Measurements from ENCODE around the gene USH2A.

USH2A gene, protein sequence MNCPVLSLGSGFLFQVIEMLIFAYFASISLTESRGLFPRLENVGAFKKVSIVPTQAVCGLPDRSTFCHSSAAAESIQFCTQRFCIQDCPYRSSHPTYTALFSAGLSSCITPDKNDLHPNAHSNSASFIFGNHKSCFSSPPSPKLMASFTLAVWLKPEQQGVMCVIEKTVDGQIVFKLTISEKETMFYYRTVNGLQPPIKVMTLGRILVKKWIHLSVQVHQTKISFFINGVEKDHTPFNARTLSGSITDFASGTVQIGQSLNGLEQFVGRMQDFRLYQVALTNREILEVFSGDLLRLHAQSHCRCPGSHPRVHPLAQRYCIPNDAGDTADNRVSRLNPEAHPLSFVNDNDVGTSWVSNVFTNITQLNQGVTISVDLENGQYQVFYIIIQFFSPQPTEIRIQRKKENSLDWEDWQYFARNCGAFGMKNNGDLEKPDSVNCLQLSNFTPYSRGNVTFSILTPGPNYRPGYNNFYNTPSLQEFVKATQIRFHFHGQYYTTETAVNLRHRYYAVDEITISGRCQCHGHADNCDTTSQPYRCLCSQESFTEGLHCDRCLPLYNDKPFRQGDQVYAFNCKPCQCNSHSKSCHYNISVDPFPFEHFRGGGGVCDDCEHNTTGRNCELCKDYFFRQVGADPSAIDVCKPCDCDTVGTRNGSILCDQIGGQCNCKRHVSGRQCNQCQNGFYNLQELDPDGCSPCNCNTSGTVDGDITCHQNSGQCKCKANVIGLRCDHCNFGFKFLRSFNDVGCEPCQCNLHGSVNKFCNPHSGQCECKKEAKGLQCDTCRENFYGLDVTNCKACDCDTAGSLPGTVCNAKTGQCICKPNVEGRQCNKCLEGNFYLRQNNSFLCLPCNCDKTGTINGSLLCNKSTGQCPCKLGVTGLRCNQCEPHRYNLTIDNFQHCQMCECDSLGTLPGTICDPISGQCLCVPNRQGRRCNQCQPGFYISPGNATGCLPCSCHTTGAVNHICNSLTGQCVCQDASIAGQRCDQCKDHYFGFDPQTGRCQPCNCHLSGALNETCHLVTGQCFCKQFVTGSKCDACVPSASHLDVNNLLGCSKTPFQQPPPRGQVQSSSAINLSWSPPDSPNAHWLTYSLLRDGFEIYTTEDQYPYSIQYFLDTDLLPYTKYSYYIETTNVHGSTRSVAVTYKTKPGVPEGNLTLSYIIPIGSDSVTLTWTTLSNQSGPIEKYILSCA (N-terminal part only)

DNA sequence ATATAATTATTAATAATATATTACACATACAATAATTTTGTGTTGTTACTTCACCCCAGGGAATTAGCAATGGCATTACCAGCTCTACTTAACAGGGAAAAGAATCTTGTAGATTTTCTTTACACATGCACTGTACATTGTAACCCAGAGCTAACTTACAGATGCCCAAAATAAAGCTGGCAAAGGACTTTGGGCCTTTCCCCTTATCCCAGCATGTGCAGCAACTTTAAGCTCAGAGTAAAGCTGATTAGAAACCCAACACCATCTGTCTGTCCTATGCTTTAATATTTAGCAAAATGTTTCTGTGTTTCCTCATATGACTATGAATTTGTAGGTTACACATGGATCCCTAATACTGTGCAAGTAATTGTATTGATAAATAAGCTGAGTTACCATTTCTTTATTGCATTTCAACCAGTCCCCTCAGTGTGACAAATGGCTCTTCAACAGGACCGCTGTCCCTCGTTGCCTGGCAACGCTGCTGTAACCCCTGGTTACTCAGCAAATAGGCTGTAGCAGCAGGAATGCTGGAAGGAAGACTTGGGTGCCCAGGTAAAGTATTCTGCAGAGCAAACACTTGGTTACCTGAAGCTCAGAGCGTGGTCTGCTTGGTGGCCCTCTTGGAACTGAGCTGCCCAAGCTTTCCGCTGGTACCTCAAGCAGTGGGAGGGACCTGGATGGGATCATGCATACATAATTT, at the start of gene USH2A:
Gene USH2A (minus strand): TSS at position 628 of the 700 bp plus-strand sequence. CDS start 1,112 bp downstream, outside the sequence.
- H3K4me3 ChIP-seq (ENCODE audit: low read length): no peak within 1 kb of the TSS
- TF ChIP-seq ZNF274 (IDR thresholded peaks at IDR 0.05; ENCODE audit: low read depth, low read length): no peak

DNA sequence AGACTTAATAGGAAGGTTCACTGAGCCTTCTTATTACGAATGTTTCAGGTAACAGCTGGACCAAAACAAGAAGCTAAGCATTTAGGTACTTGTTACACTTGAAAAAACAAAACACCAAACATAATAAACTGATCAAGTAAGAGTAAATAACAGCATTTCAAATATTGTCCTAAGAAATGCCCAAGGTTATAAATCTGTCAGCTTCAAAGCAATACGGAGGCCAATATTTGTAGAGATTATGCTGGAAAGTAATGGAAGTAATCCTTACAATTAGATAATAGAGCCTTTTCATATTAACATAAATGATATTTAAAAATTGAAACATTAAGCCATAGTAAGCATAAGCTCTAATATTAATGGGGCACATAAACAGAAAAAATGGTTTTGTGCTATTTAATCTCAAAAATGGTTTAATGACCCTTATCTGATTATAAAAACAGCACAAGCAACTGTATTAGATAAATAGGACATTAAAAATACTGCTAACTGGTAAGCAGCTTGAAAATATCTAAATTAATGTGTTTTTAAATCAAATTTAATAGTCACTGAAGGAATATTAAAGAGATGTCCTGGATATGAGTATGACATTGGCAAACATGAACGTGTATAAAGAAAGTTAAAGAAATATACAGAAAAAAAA, 43.0 kb upstream of the USH2A start:
- no peak for TF ChIP-seq ZNF274 (IDR thresholded peaks at IDR 0.05; ENCODE audit: low read depth, low read length)
- H3K4me3 ChIP-seq (ENCODE audit: low read length): no peak overlapping the region

DNA sequence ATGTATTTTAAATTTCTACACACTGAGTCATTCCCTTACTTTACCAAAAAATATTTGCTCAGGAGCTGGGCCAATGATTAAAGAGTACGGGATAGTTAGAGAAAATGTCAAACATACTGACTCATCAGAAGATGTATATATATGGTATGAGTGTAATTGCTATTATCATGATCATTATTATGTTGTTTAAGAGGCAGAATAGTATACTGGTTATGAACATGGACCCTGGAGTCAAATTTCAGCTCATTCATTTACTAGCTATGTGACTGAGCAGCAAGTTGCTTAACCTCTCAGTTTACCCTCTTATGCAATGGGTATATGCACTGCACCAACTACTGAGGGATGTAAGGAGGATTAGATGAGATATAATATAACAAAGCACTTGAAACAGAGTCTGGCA, 41.2 kb upstream of the USH2A start:
- no peak for TF ChIP-seq ZNF274 (IDR thresholded peaks at IDR 0.05; ENCODE audit: low read depth, low read length)
- no peak overlapping the region for H3K4me3 ChIP-seq (ENCODE audit: low read length)

DNA sequence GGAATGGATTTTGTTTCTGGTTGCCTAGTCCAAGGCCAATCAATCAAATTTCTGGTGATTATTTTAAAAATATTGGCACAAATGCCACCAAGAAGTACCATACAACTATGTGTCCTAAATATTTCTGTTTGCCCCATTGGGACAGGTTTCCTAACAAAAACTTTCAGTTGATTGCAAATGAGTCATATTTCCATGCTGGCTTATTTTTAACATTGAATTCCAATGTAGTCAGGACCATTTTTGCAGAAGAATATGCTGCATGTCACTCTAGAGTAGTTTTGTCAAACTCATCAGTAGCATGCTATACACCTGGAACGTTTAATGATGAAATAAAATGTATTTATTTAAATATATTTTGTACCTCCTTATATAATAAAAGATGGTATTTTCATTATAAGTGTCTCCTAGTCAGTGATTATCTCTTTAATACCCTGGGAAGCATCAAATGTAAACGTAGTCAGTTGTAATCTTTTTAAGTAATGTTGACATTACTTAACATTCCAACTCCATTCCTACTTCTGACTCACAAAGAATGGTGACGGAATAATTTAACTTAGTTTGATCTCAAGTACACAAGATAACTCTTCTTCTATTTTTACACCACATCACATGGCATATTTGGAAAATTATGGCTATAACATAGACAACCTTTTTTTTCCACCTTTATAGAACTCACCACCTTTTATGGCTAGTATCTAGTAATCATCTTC, 39.0 kb upstream of the USH2A start:
- no peak for TF ChIP-seq ZNF274 (IDR thresholded peaks at IDR 0.05; ENCODE audit: low read depth, low read length)
- H3K4me3 ChIP-seq (ENCODE audit: low read length): no peak overlapping the region

DNA sequence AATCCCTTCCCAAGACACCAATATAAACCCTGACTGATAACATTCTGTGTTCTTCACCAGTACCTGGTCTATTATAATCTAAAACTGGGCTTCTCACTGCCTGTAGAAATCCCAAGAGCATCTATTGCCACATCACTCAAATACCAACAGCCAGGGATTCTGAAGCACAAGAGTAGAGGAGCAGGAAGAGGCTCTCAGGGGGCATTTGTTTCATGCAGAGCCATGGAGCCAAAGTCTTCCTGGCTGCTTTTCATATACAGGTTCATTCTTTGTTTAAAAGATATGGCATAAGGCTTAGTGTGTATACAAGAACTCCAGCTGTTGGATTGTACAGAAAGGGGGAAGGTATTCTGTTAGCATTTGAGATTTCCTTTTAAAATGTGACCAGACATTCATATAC, 38.2 kb upstream of the USH2A start:
- TF ChIP-seq ZNF274 (IDR thresholded peaks at IDR 0.05; ENCODE audit: low read depth, low read length): no peak
- H3K4me3 ChIP-seq (ENCODE audit: low read length): no peak overlapping the region

DNA sequence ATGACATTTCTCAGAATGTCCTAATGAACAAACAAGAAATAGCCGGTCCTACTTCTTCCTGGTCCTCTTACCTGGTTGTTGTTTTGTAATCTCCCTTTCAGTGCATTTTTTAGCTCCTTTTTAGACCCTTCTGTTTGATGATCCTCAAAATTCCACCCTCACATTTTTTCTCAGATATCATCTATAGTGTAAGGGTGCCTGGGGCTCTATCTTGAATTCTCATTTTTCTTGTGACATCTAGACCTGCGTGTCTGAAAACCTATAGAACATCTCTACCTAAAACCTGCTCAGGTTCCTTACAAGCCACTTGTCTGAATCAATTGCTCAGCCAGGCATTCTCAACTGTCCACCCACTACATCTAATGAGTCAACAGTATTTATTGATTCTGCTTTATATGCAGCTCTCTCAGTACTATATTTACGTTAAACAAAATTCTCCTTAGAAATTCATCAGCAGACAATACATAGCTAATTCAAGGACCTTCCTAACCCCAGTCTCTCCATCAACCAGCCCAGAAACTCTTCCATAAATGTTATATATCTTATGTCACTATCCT, 36.5 kb upstream of the USH2A start:
- TF ChIP-seq ZNF274 (IDR thresholded peaks at IDR 0.05; ENCODE audit: low read depth, low read length): no peak

DNA sequence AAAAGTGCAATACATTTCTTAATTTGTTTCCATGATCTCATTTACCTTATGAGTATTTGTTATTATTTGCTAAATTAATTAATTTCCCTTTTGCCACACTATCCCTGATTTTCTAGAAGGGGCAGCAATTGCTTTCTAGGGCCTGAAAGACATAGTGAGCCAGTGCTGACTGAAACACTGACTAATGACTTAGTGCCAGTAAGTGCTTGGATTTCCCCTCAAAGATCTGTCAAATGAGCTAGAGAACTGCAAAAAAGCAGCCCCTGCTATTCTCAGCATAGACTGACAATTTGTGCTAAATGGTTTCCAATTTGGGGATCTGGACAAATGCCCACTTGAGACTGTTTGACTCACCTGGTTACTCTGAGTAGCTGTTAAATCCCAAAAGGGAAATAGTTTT, 35.6 kb upstream of the USH2A start:
- no peak overlapping the region for H3K4me3 ChIP-seq (ENCODE audit: low read length)
- TF ChIP-seq ZNF274 (IDR thresholded peaks at IDR 0.05; ENCODE audit: low read depth, low read length): no peak

More for the DNA sequence above, 36.5 kb upstream of the USH2A start:
- H3K4me3 ChIP-seq (ENCODE audit: low read length): no peak overlapping the region

DNA sequence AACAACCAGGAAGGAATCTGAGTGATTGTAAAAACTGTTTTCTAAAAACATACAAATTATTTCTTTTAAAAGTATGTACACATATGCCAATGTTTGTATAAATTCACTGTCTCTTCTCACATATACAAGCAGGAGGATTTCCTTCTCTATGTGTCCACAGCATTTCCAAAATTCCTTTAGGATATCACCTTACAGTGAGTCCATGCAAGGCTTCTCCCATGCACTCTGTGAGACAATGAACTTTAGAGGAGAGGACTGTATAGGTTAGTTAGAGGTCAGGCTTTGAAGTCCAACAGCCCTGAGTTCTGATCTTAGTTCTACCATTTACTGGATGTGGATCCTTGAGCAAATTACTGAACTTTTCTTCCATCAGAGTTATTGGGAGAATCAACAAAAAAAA, 34.1 kb upstream of the USH2A start:
- no peak for TF ChIP-seq ZNF274 (IDR thresholded peaks at IDR 0.05; ENCODE audit: low read depth, low read length)
- H3K4me3 ChIP-seq (ENCODE audit: low read length): no peak overlapping the region

DNA sequence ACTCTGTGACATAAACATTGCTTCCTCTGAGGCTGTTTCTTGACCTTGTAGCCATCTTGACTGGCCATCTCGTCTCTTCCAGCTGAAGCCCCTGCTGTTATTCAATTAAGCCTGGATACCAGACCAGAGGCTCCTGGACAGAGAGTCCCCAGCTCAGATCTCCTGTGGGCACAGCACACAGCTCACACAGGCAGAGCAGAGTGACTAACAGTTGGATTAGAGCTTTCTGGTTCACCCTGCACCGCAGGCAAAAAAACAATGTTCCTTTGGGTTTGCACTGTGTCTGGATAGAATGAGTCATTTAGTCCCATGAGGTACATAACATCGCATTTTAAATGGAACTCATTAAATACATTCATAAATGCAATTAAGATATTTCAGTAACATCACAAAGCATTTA, 33.4 kb upstream of the USH2A start:
- no peak overlapping the region for H3K4me3 ChIP-seq (ENCODE audit: low read length)
- no peak for TF ChIP-seq ZNF274 (IDR thresholded peaks at IDR 0.05; ENCODE audit: low read depth, low read length)

DNA sequence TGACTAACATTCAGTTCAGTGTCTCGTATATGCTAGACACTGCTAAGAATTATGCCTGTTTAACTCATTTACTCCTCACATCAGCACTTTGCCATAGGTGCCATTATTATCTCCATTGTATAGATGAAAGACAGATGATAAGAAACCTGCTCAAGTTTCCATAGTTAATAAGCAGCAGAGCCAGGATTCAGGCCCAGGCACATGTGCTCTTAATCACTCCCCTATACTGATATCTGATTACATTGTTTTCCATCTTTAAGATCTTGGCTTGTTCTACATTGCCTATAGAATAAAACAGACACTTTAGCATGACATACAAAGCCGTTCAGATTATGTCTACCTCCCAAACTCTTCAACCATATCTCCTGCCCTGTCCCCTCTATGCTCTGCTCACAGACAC, 30.5 kb upstream of the USH2A start:
- H3K4me3 ChIP-seq (ENCODE audit: low read length): no peak overlapping the region

DNA sequence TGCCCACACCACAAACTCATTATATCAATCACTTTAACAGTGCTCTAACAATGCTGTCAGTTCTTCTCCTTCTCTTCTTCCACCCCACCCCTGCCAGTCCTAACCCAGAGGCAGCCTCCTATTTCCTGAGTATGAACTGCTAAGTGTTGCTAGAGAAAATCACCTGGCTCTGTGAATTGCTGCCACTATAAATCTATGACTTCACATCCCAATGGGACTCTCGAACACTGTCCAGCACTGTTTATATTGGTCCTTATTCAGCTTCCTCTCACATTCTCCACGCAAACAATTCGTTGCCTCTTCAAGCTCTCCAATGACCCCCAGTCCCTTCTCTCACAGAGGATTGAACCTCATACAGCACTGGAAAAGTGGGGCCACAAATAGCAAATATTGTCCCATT, 27.0 kb upstream of the USH2A start:
- H3K4me3 ChIP-seq (ENCODE audit: low read length): no peak overlapping the region
- TF ChIP-seq ZNF274 (IDR thresholded peaks at IDR 0.05; ENCODE audit: low read depth, low read length): no peak

More for the DNA sequence above, 30.5 kb upstream of the USH2A start:
- no peak for TF ChIP-seq ZNF274 (IDR thresholded peaks at IDR 0.05; ENCODE audit: low read depth, low read length)

DNA sequence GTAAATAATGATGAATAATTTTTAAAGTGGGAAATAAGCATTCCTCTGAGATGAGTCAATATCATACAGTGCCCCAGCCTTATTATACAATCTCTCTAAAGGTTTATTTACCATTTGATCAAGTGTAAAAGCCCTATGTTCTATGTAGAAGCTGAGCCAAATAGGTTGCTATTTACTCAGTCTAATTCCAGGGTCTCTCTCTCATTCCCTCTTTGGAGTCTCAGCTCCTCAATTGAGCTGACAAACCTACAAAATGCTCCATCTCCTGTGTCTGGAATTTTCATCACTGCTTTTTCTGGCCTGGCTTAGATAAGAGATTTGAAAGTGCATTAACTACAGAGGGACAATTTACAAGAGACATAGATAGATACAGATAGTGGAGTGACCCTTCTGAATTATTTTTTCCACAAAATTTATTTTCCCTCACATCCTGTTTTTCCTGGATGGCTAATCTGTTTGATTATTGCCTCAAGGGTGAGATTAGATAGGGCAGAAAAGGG, 24.8 kb upstream of the USH2A start:
- H3K4me3 ChIP-seq (ENCODE audit: low read length): no peak overlapping the region
- no peak for TF ChIP-seq ZNF274 (IDR thresholded peaks at IDR 0.05; ENCODE audit: low read depth, low read length)

Data from GM08714 (cell line).